Measurements from ENCODE around the gene GPD2.

GPD2 gene

DNA sequence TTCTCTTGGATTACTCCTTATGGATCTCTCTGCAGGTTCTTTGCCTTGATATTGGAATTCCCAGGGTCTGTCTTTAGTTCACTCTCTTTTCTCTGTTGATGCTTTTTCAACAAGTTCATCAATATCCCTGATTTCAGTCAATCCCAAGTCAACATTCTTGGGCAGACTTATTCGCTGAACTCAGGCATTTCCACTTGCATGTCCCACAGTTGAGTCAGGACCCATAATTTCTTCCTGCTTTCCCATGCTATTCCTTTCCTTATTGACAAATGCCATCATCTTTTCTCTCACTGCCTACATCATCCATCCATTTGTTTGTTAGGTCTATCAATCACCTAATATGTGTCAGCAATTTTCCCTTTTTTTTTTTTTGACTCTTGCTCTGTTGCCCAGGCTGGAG, 11.6 kb downstream of the GPD2 start:
- H3K4me3 ChIP-seq (ENCODE audit: low read depth, low read length): no peak overlapping the region
- TF ChIP-seq, protein P1, sequence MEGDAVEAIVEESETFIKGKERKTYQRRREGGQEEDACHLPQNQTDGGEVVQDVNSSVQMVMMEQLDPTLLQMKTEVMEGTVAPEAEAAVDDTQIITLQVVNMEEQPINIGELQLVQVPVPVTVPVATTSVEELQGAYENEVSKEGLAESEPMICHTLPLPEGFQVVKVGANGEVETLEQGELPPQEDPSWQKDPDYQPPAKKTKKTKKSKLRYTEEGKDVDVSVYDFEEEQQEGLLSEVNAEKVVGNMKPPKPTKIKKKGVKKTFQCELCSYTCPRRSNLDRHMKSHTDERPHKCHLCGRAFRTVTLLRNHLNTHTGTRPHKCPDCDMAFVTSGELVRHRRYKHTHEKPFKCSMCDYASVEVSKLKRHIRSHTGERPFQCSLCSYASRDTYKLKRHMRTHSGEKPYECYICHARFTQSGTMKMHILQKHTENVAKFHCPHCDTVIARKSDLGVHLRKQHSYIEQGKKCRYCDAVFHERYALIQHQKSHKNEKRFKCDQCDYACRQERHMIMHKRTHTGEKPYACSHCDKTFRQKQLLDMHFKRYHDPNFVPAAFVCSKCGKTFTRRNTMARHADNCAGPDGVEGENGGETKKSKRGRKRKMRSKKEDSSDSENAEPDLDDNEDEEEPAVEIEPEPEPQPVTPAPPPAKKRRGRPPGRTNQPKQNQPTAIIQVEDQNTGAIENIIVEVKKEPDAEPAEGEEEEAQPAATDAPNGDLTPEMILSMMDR (IDR thresholded peaks at IDR 0.05; ENCODE audit: borderline replicate concordance, insufficient read depth, low read depth, low read length): no peak

DNA sequence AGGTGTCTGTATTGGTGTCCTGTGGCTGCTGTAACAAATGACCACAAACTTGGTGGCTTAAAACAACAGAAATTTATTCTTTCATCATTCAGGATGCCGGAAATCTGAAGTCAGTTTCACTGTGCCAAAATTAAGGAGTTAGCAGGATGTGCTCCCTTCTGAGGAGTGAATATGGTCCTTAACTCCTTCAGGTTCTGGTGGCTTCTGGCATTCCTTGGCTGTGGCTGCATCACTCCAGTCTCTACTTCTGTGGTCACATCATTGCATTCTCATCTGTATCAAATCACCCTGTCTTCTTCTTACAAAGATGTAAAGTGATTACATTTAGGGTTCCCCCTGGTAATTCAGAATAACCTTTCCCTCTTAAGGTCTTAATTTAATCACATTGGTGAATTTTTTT, 12.6 kb downstream of the GPD2 start:
- TF ChIP-seq, protein P1 (IDR thresholded peaks at IDR 0.05; ENCODE audit: borderline replicate concordance, insufficient read depth, low read depth, low read length): no peak
- H3K4me3 ChIP-seq (ENCODE audit: low read depth, low read length): no peak overlapping the region

DNA sequence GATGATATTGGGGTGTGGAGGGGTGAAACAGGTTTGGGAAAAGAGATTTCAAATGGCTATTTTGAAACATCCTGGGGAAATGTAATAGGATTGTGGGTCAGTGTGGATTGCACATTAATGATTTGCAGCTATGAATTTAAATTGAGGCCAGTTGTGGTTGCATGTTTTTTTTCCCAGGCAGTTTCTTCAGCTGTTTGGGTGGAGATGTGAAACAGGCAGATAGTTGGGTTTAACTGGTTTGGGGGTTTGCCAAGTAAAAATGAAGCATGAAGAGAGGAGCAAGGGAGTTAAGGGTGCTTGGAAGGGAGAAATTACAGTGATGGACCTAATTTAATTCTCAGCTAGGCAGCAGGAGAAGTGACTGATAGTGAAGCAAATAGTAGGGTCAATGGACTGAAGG, 16.8 kb downstream of the GPD2 start:
- no peak overlapping the region for H3K4me3 ChIP-seq (ENCODE audit: low read depth, low read length)
- TF ChIP-seq, protein P1 (IDR thresholded peaks at IDR 0.05; ENCODE audit: borderline replicate concordance, insufficient read depth, low read depth, low read length): no peak

DNA sequence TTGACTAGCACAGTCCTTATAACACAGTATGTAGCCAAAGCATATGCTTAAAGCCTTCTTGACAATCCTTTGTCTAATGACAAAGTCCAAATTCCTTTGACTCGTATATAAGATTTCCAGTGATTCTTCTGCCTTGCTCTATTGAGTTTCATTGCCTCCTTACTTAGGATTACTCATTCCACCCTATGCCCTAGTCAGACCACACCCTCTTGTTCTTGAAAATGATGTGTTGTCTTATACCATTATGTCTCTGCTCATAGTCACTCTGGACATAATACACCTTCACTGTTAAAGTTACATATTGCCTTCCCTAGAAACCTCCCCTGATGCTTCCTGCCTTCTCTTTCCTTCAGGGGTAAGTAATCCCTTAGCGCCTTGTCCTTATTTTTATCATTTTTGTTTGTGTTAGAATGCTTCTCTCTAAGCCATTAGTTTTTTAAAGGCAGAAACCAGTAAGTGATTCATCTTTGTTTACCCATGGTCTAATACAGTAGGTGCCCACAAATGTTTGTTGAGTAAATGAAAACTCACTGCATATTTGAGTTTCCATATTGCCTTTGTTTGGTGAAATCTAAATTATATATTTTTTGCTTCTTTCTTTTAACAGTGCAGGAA, 19.3 kb downstream of the GPD2 start:
- TF ChIP-seq, protein P1 (IDR thresholded peaks at IDR 0.05; ENCODE audit: borderline replicate concordance, insufficient read depth, low read depth, low read length): no peak
- H3K4me3 ChIP-seq (ENCODE audit: low read depth, low read length): no peak overlapping the region

DNA sequence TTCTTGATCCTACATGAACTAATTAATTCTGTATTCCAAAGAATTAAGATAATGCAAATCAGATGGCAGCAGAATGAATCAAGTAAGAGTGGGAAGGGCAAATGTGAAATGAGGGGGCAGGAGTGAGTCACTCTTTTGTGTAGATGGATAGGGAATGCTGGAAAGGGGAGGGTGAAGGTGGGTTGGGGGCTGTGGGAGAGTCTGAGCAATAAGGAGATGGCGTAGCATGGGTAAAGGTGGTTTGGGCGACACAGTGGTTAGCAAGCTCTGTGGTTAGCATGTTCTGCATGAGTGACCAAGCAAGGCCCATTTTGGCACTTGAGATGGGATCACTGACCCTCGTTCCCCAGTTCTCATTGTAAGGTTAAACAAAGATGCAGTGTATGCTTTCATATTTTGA, 20.4 kb downstream of the GPD2 start:
- no peak overlapping the region for H3K4me3 ChIP-seq (ENCODE audit: low read depth, low read length)
- TF ChIP-seq, protein P1 (IDR thresholded peaks at IDR 0.05; ENCODE audit: borderline replicate concordance, insufficient read depth, low read depth, low read length): no peak

DNA sequence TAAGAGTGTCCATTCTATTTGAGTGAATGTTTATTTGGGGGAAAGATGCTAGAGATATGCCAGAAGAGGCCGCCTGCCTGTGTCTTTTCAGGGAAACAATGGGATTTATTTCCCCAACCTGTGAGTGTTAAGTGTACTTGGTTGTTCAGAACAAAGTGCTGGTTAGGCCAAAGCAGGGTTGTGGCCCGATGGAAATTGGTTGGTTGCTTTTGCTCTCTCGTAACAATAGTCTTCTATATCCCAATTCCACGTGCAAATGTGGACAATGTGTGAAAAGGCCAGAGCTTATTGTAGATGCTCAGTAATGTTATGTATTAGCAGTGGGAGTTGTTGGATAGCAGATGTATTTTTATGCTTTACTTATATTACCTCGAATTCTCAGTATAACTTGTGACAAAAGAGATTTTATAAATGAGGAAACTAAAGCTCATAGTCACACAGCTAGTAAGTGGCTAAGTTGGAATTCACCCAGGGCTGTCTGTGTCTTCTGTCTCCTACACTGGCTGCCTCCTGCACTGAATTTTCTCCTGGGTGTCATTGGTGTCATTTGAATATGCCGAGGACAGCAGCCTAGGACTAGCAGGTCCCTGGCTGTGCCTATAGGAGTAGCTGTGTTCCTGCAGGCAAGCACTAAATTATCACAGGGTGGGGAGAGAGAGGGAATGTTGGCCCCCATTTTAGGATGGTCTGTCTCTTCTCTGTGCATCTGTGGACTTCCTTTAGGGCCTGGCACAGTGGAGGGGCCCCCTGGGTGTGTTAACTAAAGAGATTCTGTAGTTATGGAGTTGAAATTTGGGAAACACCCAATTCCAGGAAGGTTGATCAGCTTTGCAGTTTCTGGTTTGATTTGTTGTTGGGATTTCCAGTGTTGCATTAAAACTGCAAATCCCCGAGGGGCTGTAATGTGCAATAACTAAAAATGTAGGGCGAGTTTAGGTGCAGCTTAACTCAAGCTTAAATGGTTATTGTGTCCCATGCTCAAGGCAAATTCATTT, 21.6 kb downstream of the GPD2 start:
- H3K4me3 ChIP-seq (ENCODE audit: low read depth, low read length): no peak overlapping the region
- TF ChIP-seq, protein P1 (IDR thresholded peaks at IDR 0.05; ENCODE audit: borderline replicate concordance, insufficient read depth, low read depth, low read length): no peak

All from GM12875 (cell line).